WI38 (cell line): ENCODE data around the gene TMEM245.

Experiments used
- H3K4me3 ChIP-seq: 2 replicates; pipeline ENCODE4 v1.5.1; 2011; ENCODE audit warnings: low read depth, mild to moderate bottlenecking, control low read depth, low read length
- TF ChIP-seq, protein P1 (sequence below): IDR thresholded peaks from 2 replicates; pipeline ENCODE4 v1.5.1; 2012; ENCODE audit warnings: low read depth, mild to moderate bottlenecking, control low read depth, low read length

Gene TMEM245

DNA sequence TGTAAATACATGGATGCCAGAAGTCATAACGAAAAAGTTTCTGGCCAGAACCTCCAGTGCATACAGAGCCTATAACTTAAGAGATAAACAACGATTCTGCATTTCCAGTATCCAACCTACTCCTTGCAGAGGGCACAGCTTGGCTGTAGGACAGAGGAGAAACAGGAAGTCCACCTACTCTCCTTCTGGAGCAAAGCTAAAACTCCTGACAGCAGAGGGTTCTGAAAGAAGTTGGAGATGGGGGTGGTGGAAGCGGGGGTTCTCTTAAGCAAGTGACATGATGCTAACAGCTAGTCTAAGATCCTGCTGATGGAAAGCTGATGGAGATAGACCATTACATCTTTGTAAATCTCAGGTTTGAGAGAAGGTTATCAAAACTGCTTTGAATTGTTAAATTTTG is 70.9 kb downstream of the TMEM245 start:
- TF ChIP-seq, protein P1, sequence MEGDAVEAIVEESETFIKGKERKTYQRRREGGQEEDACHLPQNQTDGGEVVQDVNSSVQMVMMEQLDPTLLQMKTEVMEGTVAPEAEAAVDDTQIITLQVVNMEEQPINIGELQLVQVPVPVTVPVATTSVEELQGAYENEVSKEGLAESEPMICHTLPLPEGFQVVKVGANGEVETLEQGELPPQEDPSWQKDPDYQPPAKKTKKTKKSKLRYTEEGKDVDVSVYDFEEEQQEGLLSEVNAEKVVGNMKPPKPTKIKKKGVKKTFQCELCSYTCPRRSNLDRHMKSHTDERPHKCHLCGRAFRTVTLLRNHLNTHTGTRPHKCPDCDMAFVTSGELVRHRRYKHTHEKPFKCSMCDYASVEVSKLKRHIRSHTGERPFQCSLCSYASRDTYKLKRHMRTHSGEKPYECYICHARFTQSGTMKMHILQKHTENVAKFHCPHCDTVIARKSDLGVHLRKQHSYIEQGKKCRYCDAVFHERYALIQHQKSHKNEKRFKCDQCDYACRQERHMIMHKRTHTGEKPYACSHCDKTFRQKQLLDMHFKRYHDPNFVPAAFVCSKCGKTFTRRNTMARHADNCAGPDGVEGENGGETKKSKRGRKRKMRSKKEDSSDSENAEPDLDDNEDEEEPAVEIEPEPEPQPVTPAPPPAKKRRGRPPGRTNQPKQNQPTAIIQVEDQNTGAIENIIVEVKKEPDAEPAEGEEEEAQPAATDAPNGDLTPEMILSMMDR: no peak
- H3K4me3 ChIP-seq: no peak overlapping the region

DNA sequence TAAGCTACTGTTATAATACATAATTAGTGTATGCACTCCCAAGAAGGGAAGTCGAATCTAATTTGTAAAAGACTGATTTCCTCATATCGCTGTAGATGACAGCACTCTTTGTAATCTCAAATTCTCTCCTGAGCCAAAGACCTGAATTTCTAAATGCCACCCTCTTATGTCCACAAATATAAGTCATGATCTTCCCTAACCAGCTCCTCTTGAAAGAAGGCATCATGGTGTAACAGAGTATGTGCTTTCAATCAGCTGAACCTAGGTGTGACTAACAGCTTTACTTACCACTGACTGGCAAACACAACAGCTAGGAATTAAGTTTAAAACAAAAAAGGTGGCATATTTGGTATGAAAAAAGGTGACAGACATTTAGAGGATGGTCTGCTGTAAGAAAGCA is 72.5 kb downstream of the TMEM245 start:
- TF ChIP-seq, protein P1: no peak
- H3K4me3 ChIP-seq: no peak overlapping the region

DNA sequence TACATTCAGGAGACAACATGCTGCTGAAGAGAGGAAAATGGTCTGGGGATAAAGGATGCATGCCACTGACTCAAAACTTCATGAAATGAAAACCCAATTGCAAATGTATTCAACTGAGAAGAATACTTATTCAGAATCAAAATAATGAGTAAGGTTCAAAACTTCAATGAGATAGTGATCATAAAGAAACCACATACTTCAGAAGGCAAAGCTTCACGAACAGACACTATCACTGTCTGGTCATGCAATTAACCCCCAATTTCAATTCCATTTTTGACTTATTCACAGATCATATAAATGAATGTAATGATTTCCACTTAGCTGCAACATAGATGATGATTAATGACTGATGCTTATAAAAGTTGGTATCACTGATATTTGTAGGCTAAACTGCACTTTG is 73.4 kb downstream of the TMEM245 start:
- TF ChIP-seq, protein P1: no peak
- no peak overlapping the region for H3K4me3 ChIP-seq

DNA sequence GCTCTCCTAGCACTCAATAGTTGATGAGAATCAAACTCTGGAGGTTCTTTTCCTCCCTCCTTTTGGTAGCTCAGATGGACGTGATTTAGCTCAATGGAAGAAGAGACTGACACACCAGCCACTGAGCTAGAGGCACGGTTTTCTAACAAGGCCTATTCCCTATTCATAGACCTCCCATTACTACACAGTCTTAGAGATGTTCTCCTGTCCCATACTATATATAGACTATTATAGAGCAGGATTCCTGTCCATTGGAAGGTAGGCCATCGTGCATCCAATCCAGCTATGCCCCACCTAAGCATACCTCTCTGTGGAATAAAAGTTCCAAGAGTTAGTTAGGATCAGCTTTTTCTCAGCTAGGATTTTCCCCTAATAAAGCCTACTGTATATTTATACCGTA is 76.2 kb downstream of the TMEM245 start:
- no peak overlapping the region for H3K4me3 ChIP-seq
- TF ChIP-seq, protein P1: no peak

DNA sequence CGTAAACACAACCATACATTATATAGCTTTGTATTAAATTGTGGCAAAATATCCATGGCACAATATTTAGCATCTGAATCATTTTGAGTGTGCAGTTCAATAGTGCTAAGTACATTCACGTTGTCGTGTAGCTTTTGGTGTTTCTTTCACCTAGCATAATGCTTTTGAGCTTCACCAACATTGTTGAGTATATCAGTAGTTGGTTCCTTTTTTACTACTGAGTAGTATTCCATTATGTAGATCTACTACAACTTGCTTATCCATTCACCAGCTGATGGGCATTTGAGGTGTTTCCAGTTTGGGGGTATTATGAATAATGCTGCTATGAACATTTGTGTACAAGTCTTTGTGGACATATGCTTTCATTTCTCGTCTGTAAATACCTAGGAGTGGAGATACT is 79.2 kb downstream of the TMEM245 start:
- TF ChIP-seq, protein P1: no peak
- H3K4me3 ChIP-seq: no peak overlapping the region

DNA sequence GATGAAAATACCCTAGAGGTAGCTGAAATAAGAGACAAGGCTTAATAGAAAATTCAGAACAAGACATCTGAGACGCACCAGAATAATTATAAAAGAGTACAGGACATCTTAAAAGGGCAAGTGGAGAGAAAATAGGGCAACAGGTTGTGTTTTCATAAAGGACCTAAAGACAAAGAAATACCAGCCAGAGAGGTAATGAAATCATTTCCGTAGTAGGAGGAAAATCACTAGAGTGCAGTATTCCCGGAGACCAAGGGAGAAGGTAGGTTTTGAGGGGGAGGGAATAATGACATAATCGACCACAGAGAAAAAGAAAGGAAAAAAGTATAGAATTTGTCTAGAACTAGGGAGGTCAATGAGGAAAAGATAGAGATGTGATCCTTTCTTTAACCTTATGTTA is 80.2 kb downstream of the TMEM245 start:
- TF ChIP-seq, protein P1: no peak

DNA sequence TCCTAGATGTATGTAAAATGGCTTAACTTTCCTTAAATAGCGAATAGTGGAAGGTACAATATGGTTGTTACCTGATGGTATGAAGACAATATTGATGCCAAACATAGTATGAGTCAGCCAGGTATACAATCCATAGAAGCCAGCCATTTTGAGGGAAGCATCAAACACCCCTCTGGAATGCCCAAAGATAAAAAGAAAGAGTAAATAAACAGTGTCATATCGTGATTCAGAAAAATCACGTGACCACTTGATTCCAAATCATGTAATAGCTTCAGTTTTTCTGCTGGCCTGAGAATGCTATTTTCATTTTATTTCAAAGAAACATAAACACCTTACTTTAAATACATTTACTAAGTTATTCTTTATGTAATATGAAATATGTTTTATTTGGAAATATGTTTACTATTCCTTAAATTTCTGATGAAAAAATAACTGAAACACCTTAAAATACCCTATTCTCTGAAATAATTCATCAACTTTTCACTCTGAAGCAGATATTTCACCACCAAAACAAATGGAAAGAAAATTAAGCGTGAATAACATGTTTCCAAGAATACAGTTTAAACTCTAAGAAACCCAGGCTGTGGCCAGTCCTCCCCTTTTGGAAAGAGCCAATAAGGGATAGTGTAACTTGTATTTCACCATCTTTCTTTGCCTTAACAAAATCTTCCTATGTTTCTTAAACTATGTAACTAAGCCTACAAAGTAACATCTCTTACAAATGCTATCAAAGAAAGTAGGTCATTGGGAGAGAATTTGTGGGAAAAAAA is 81.6 kb downstream of the TMEM245 start:
- H3K4me3 ChIP-seq: no peak overlapping the region

More for the DNA sequence above, 80.2 kb downstream of the TMEM245 start:
- no peak overlapping the region for H3K4me3 ChIP-seq

More for the DNA sequence above, 81.6 kb downstream of the TMEM245 start:
- TF ChIP-seq, protein P1: no peak
